CD8-positive, alpha-beta memory T cell (primary cell): ENCODE results near the gene COMMD7. TPM values are rescaled to one million over a fixed set of nuclear protein-coding genes. Genes with fewer than 3 reads are reported as not detected.
A peak's percentile ranks its signal among the peaks of the same experiment; 100 is the strongest.
"Not testable (repeated sequence)": the region's sequence is repeated elsewhere in the genome, so short reads cannot be mapped to it uniquely, and the experiment has no call there.

Experiments used
- CTCF ChIA-PET: fragments of 350-600 bp; sonication (Branson Sonifier 250); formaldehyde crosslinking; loops from one replicate; lab custom pipeline; 2021; ENCODE audit warnings: antibody characterized with exemption; lab: Charles Lee
- POLR2A ChIA-PET: fragments of 350-600 bp; sonication (Branson Sonifier 250); formaldehyde crosslinking; loops from one replicate; lab custom pipeline; 2021; ENCODE audit warnings: antibody characterized with exemption; lab: Charles Lee
- DNase-seq, 5 donors: peaks; one replicate each; pipeline versions ENCODE4 v3.0.0 to v3.0.0-alpha.2; 2020 to 2022; ENCODE audit warnings: mixed read lengths in 1 of 5
- H3K27ac ChIP-seq: one replicate; pipeline ENCODE4 v1.7.0; 2013; ENCODE audit warnings: low read depth, mild to moderate bottlenecking, low read length, moderate library complexity
- H3K27me3 ChIP-seq: 2 replicates; pipeline ENCODE4 v1.7.0; 2013; ENCODE audit warnings: low read length, mild to moderate bottlenecking; ENCODE audit not compliant: insufficient read depth, poor library complexity, severe bottlenecking
- H3K36me3 ChIP-seq: 2 replicates; pipeline ENCODE4 v1.7.0; 2013; ENCODE audit warnings: mild to moderate bottlenecking, low read length, moderate library complexity; ENCODE audit not compliant: insufficient read depth
- H3K4me1 ChIP-seq: 2 replicates; pipeline ENCODE4 v1.7.0; 2013; ENCODE audit warnings: mild to moderate bottlenecking, low read length, moderate library complexity; ENCODE audit not compliant: insufficient read depth
- H3K4me3 ChIP-seq: 2 replicates; pipeline ENCODE4 v1.7.0; 2013; ENCODE audit warnings: mild to moderate bottlenecking, low read length
- H3K9me3 ChIP-seq: 2 replicates; pipeline ENCODE4 v1.7.0; 2013; ENCODE audit warnings: mild to moderate bottlenecking, low read length
- H3K27ac Mint-ChIP-seq, 8 donors: one replicate each; pipeline ENCODE4 v1.8.0; 2020 to 2021; ENCODE audit warnings: mixed read lengths in 8 of 8, mild to moderate bottlenecking in 6 of 8, inconsistent platforms in 3 of 8, moderate library complexity in 3 of 8
- H3K27me3 Mint-ChIP-seq, 2 donors: one replicate each; pipeline ENCODE4 v1.8.0; 2020 to 2021; ENCODE audit warnings: mixed read lengths in 2 of 2, mild to moderate bottlenecking in 1 of 2, moderate library complexity in 1 of 2
- H3K36me3 Mint-ChIP-seq, 3 donors: one replicate each; pipeline ENCODE4 v1.8.0; 2020 to 2021; ENCODE audit warnings: mixed read lengths in 3 of 3, inconsistent platforms in 1 of 3, mild to moderate bottlenecking in 1 of 3
- H3K4me1 Mint-ChIP-seq, 3 donors: one replicate each; pipeline ENCODE4 v1.8.0; 2020 to 2021; ENCODE audit warnings: mixed read lengths in 3 of 3, inconsistent platforms in 1 of 3, mild to moderate bottlenecking in 1 of 3
- H3K4me3 Mint-ChIP-seq, 7 donors: one replicate each; pipeline ENCODE4 v1.8.0; 2020 to 2021; ENCODE audit warnings: mixed read lengths in 7 of 7, mild to moderate bottlenecking in 6 of 7, moderate library complexity in 4 of 7, inconsistent platforms in 2 of 7
- H3K9me3 Mint-ChIP-seq, 5 donors: one replicate each; pipeline ENCODE4 v1.8.0; 2020 to 2022; ENCODE audit warnings: mixed read lengths in 5 of 5, mild to moderate bottlenecking in 3 of 5, moderate library complexity in 2 of 5, inconsistent platforms in 1 of 5
- polyA plus RNA-seq: library from polyadenylated mRNA; unstranded; fragments of 300-500 nt; fragmentation: Illumina TruSeq; gene quantifications from one replicate; pipeline ENCODE4 v1.2.3, GENCODE V29; 2021
- total RNA-seq, 2 experiments: library from RNA; stranded (reverse); gene quantifications; one replicate each; pipeline ENCODE4 v1.2.3, GENCODE V29; 2021

The COMMD7 gene
- total and polyA plus RNA-seq, 3 experiments from 2014 or later = 33.8 to 105 (median 35.6) TPM

DNA sequence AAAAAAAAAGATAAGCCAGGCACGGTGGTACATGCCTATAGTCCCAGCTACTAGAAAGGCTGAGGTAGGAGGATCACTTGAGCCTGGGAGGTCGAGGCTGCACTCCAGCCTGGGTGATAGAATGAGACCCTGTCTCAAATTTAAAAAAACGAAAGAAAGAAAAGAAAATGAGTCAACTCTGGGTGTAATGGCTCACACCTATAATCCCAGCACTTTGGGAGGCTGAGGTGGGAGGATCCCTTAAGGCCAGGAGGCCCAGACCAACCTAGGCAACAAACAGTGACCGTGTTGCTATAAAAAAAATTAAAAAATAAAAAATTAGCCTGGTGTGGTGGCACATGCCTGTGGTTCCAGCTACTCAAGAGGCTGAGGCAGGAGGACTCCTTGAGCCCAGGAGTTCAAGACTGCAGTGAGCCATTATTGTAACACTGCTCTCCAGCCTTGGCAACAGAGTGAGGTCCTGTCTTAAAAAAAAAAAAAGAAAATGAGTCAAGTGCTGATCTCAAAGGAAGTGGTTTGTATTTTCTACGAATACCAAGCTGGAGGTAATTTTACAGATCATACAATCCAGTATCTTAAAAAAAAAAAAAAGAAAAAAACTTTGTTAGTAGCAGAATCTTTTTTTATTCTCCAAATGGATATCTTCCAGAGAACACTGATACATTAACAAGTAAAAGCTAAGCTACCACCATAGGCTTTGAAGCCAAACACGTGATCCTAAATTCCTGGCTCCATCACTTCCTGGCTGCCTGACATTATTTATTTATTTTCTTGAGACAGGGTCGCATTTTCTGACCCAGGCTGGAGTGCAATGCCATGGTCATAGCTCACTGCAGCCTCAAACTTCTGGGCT lies 5.7 kb downstream of the COMMD7 start:
- peak overlapping the region; percentile 41 to 80 (median 64) for H3K4me3 Mint-ChIP-seq
- POLR2A ChIA-PET = interaction anchor here (0.6 kb wide), 2 partner anchors 95 to 1017 kb away, joined by 6 to 7 read pairs; no protein-coding TSS in a partner anchor
- H3K4me1 ChIP-seq = peaks cover 54% of the 10 kb centered on the region

DNA sequence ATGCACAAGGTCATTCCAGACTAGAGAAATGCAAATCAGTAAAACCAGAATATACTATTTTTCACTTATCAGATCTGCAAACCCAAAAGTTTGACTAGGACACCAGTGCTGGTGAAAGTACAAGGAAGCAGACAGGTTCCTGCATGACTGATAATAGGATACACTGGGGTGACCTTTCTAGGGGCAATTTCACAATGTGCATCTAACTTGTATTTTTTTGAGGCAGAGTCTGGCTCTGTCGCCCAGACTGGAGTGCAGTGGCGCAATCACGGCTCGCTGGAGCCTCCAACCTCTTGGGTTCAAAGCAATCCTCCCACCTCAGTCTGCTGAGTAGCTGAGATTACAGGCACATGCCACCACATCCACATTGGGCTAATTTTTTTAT lies 11.4 kb downstream of the COMMD7 start:
- Mint-ChIP-seq H3K4me3 (no peak overlapping the region), H3K9me3 (no peaks in the 10 kb centered on the region), H3K27ac (peak overlapping the region in 1 of 8 donors; percentile 45), H3K4me1 (peaks cover 17 to 34% (median 28%) of the 10 kb centered on the region in 3 donors), H3K27me3 (no peaks in the 10 kb centered on the region), H3K36me3 (peaks cover 0 to 46% (median 10%) of the 10 kb centered on the region in 3 donors)
- Histone ChIP-seq H3K36me3 (peaks cover 6% of the 10 kb centered on the region), H3K9me3 (no peaks in the 10 kb centered on the region), H3K4me1 (peaks cover 35% of the 10 kb centered on the region), H3K4me3 (no peak overlapping the region), H3K27ac (peak overlapping the region; percentile 36), H3K27me3 (no peaks in the 10 kb centered on the region)
- ChIA-PET CTCF (interaction anchor here (0.7 to 1.3 kb wide), 2 partner anchors 46 to 57 kb away, joined by 3 to 5 read pairs; no protein-coding TSS in a partner anchor), POLR2A (no interaction called here)
- no peak for DNase-seq

More for the DNA sequence above, 5.7 kb downstream of the COMMD7 start:
- Histone ChIP-seq H3K36me3 (no peaks in the 10 kb centered on the region), H3K4me3 (peak overlapping the region; percentile 6), H3K27me3 (no peaks in the 10 kb centered on the region), H3K27ac (peak overlapping the region; percentile 18), H3K9me3 (no peaks in the 10 kb centered on the region)
- peaks cover 33 to 63% (median 51%) of the 10 kb centered on the region in 3 donors for H3K4me1 Mint-ChIP-seq
- CTCF ChIA-PET = interaction anchor here (0.8 to 3.3 kb wide), 5 partner anchors 23 to 64 kb away, joined by 3 to 15 read pairs (median 3); partner anchors contain the start of gene C20orf203
- DNase-seq = peak in 3 of 5 donors; percentile 56 to 64 (median 58)
- H3K27me3 Mint-ChIP-seq = peaks cover 0 to 2% of the 10 kb centered on the region in 2 donors
- peak overlapping the region; percentile 84 to 96 (median 92) for H3K27ac Mint-ChIP-seq
- no peaks in the 10 kb centered on the region for H3K9me3 Mint-ChIP-seq
- H3K36me3 Mint-ChIP-seq = peaks cover 0 to 7% (median 4%) of the 10 kb centered on the region in 3 donors

DNA sequence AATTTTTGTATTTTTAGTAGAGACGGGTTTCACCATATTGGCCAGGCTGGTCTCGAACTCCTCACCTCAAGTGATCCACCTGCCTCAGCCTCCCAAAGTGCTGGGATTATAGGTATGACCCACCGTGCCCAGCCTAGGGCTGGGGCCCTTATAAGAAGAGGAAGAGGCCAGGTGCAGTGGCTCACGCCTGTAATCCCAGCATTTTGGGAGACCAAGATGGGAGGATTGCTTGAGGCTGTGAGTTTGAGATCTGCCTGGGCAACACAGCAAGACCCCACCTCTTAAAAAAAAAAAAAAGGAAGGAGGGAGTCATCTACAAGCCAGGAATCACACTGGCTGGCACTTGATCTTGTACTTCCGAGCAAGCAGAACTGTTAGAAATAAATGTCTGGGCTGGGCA lies 13.9 kb downstream of the COMMD7 start:
- Histone ChIP-seq H3K4me1 (peaks cover 18% of the 10 kb centered on the region), H3K36me3 (peaks cover 14% of the 10 kb centered on the region)
- DNase-seq, H3K4me3 ChIP-seq, H3K27ac ChIP-seq, H3K4me3 Mint-ChIP-seq, POLR2A ChIA-PET, H3K27me3 Mint-ChIP-seq, H3K27me3 ChIP-seq, H3K9me3 ChIP-seq, CTCF ChIA-PET, H3K9me3 Mint-ChIP-seq: not testable (repeated sequence)
- Mint-ChIP-seq H3K36me3 (peaks cover 4 to 55% (median 12%) of the 10 kb centered on the region in 3 donors), H3K27ac (peak overlapping the region in 1 of 8 donors; percentile 57), H3K4me1 (peaks cover 11 to 22% (median 18%) of the 10 kb centered on the region in 3 donors)

DNA sequence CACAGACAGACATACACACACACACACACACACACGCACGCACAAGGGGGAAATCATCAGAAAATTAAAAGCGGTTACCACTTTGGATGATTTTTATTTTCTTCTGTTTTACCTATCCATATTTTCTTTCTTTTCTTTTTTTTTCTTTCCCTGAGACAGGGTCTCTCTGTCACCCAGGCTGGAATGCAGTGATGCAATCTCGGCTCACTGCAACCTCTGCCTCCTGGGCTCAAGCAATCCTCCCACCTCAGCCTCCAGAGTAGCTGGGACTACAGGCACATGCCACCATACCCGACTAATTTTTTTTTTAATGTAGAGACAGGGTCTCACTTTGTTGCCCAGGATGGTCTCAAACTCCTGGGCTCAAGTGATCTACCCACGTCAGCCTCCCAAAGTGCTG lies 14.8 kb downstream of the COMMD7 start:
- H3K27me3 Mint-ChIP-seq, DNase-seq, H3K9me3 Mint-ChIP-seq, H3K4me3 ChIP-seq, H3K4me3 Mint-ChIP-seq, H3K27ac ChIP-seq, POLR2A ChIA-PET, H3K9me3 ChIP-seq, H3K27me3 ChIP-seq: not testable (repeated sequence)
- H3K27ac Mint-ChIP-seq = peak overlapping the region in 5 of 8 donors; percentile 28 to 85 (median 57)
- Histone ChIP-seq H3K36me3 (peaks cover 14% of the 10 kb centered on the region), H3K4me1 (peaks cover 18% of the 10 kb centered on the region)
- CTCF ChIA-PET = interaction anchor here (1.2 kb wide), 1 partner anchor 50 kb away, joined by 3 read pairs; no protein-coding TSS in a partner anchor
- peaks cover 4 to 55% (median 12%) of the 10 kb centered on the region in 3 donors for H3K36me3 Mint-ChIP-seq
- peaks cover 11 to 22% (median 18%) of the 10 kb centered on the region in 3 donors for H3K4me1 Mint-ChIP-seq

DNA sequence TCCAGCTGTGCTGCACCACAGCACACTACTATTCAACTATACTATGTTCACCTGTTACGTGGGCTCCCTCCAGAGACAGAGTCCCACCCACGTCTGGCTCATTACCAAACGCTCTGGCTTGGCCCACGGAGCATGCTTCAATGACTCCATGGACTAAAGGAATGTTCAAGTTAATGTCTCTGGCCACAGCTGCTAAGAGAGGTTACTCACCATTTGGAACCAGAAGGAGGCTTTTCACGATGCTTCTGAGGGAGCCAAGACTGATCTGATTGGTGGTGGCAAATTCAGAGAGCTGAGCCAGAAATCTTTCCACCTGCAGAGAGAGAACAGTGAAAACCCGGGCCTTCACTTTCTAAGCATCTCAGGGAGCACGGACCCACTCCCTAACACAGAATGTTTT lies 15.6 kb downstream of the COMMD7 start:
- H3K9me3 Mint-ChIP-seq = no peaks in the 10 kb centered on the region
- ChIA-PET CTCF (interaction anchor here (1.2 kb wide), 1 partner anchor 51 kb away, joined by 3 read pairs; no protein-coding TSS in a partner anchor), POLR2A (no interaction called here)
- H3K4me3 ChIP-seq = no peak overlapping the region
- H3K9me3 ChIP-seq = no peaks in the 10 kb centered on the region
- peaks cover 11 to 22% (median 18%) of the 10 kb centered on the region in 3 donors for H3K4me1 Mint-ChIP-seq
- H3K27ac Mint-ChIP-seq = peak overlapping the region in 6 of 8 donors; percentile 51 to 85 (median 64)
- peaks cover 4 to 53% (median 12%) of the 10 kb centered on the region in 3 donors for H3K36me3 Mint-ChIP-seq
- H3K4me1 ChIP-seq = peaks cover 18% of the 10 kb centered on the region
- no peak overlapping the region for H3K4me3 Mint-ChIP-seq
- H3K27me3 Mint-ChIP-seq = no peaks in the 10 kb centered on the region
- DNase-seq = no peak
- H3K36me3 ChIP-seq = peaks cover 14% of the 10 kb centered on the region
- H3K27me3 ChIP-seq = no peaks in the 10 kb centered on the region
- H3K27ac ChIP-seq = no peak overlapping the region

DNA sequence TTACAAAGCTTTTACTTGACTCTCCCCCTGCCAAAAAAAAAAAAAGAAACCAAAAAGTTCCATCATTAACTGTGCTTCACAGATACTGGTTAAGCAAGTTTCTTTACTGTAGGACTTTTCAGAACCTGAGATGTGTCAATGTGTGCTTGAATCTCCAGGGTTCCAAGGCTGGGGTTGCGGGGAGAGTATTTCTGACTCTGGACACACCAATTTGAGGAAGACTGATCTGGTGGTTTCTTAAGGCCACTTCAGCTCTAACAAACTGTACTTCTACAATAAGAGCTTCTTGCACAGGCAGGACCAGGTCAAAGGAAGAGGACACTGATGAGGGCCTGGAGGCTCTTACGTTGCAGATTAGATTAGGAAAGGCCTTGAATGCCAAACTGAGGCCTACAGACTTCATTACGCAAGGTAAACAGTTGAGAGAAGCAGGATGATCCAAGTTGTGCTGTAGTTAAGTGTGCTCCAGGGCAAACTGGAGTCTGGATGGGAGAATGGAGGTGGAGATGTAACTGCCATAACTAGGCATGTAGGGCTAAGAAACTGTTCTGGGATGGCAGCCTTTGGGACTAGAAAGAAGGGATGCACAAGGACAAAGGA lies 24.4 kb downstream of the COMMD7 start:
- ChIA-PET POLR2A (no interaction called here), CTCF (interaction anchor here (2.0 kb wide), 1 partner anchor 59 kb away, joined by 7 read pairs; no protein-coding TSS in a partner anchor)
- H3K27ac Mint-ChIP-seq = peak overlapping the region in 4 of 8 donors; percentile 15 to 83 (median 72)
- peaks cover 6 to 8% (median 8%) of the 10 kb centered on the region in 3 donors for H3K4me1 Mint-ChIP-seq
- H3K36me3 Mint-ChIP-seq = peaks cover 0 to 50% (median 8%) of the 10 kb centered on the region in 3 donors
- Histone ChIP-seq H3K4me1 (no peaks in the 10 kb centered on the region), H3K27ac (no peak overlapping the region), H3K9me3 (no peaks in the 10 kb centered on the region), H3K4me3 (no peak overlapping the region), H3K36me3 (peaks cover 11% of the 10 kb centered on the region), H3K27me3 (no peaks in the 10 kb centered on the region)
- DNase-seq = no peak
- H3K9me3 Mint-ChIP-seq = no peaks in the 10 kb centered on the region
- H3K27me3 Mint-ChIP-seq = no peaks in the 10 kb centered on the region
- H3K4me3 Mint-ChIP-seq = no peak overlapping the region

DNA sequence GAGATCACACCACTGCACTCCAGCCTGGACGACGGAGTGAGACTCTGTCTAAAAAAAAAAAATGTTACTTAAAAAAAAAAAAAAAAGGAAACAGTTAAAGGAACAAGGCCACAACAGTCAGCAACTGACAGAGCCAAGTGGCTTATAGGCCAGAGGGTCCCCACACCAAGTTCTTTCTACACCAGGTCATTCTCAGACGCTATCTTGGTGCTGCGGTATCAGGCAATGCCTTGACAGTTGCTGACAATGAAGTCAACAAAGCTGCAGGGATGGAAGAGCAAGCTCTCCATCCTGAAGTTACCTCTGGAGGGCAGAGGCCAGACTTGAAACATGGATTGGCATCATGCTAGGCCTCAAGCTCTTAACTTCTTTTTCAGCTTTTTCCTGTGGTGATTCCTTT lies 31.9 kb downstream of the COMMD7 start:
- H3K36me3 ChIP-seq = no peaks in the 10 kb centered on the region
- H3K27me3 ChIP-seq = no peaks in the 10 kb centered on the region
- Mint-ChIP-seq H3K36me3 (peaks cover 0 to 35% (median 2%) of the 10 kb centered on the region in 3 donors), H3K9me3 (no peaks in the 10 kb centered on the region), H3K27ac (no peak overlapping the region), H3K27me3 (no peaks in the 10 kb centered on the region), H3K4me1 (peaks cover 0 to 4% (median 4%) of the 10 kb centered on the region in 3 donors), H3K4me3 (no peak overlapping the region)
- DNase-seq = no peak
- no peak overlapping the region for H3K27ac ChIP-seq
- ChIA-PET CTCF (no interaction called here), POLR2A (no interaction called here)
- no peaks in the 10 kb centered on the region for H3K4me1 ChIP-seq
- no peak overlapping the region for H3K4me3 ChIP-seq
- H3K9me3 ChIP-seq = no peaks in the 10 kb centered on the region
